Adrenal gland (tissue), 12 donors: Measurements from ENCODE around the gene FAM163B. TPM values are rescaled to one million over a fixed set of nuclear protein-coding genes. Genes with fewer than 3 reads are reported as not detected.

ENCODE experiments used
- DNase-seq, 7 donors: peaks; one replicate each; pipeline ENCODE4 v3.0.0-alpha.2; 2019 to 2020
- H3K27ac ChIP-seq, 5 donors: fragments of 200-600 bp; sonication (generic) in 4 of 5; 1 replicate in 3 of 5; 2 replicates in 2 of 5; pipeline versions ENCODE4 v1.5.1 to v1.8.0; 2016 to 2020; ENCODE audit warnings: mild to moderate bottlenecking in 1 of 5
- H3K27me3 ChIP-seq: fragments of 200-600 bp; 2 replicates; pipeline ENCODE4 v1.8.0; 2021
- H3K36me3 ChIP-seq, 2 donors: fragments of 200-600 bp; replicated peaks in 1 of 2; 1 replicate in 1 of 2; 2 replicates in 1 of 2; pipeline versions ENCODE4 v1.5.1 to v1.8.0; 2018 to 2022
- H3K4me1 ChIP-seq, 2 donors: fragments of 200-600 bp; replicated peaks in 1 of 2; 1 replicate in 1 of 2; 2 replicates in 1 of 2; pipeline versions ENCODE4 v1.5.1 to v1.8.0; 2018 to 2021
- H3K4me3 ChIP-seq, 4 donors: fragments of 200-600 bp; sonication (generic) in 3 of 4; one replicate each; pipeline ENCODE4 v1.5.1; 2016 to 2018
- H3K9me3 ChIP-seq, 3 donors: fragments of 200-600 bp; sonication (generic) in 1 of 3; replicated peaks in 1 of 3; 1 replicate in 2 of 3; 2 replicates in 1 of 3; pipeline versions ENCODE4 v1.5.1 to v1.8.0; 2016 to 2021
- CTCF ChIP-seq, 6 experiments: fragments of 450-650 bp in 4 of 6; fragments of 200-600 bp in 2 of 6; sonication (generic) in 1 of 6; IDR thresholded peaks; 1 replicate in 5 of 6; 2 replicates in 1 of 6; pipeline versions ENCODE4 v1.5.1 to v1.8.0; 2016 to 2021; ENCODE audit warnings: antibody characterized with exemption in 6 of 6, mild to moderate bottlenecking in 2 of 6, moderate library complexity in 1 of 6
- POLR2A ChIP-seq, 2 donors: fragments of 450-650 bp; IDR thresholded peaks; one replicate each; pipeline ENCODE4 v1.6.1; 2017; ENCODE audit warnings: antibody characterized with exemption in 2 of 2, mild to moderate bottlenecking in 2 of 2, moderate library complexity in 1 of 2
- WGBS, 4 donors: extraction: QIAGEN DNeasy Blood & Tissue Kit in 2 of 4; methylation state at CpG; one replicate each; pipeline versions ENCODE4 v1.1.5 to v1.1.7; 2013 to 2017; 5-methylcytosine and 5-hydroxymethylcytosine counted together
- intact Hi-C, 2 donors: fragments of 100-400 bp; cut with DNase I; formaldehyde crosslinking; loops; one replicate each; pipeline versions ENCODE4 v1.14.1 to v1.15.0; 2022 to 2023
- polyA plus RNA-seq, 3 donors: library from polyadenylated mRNA; stranded (reverse); fragments of 200-250 nt in 2 of 3; fragments of 350-450 nt in 1 of 3; fragmentation: Illumina TruSeq in 1 of 3; extraction: RNeasy Lipid Tissue Mini Kit (QIAGEN cat#74804) in 1 of 3; gene quantifications; one replicate each; pipeline ENCODE4 v1.2.3, GENCODE V29; 2013 to 2014
- total RNA-seq, 9 donors: library from RNA; depleted of rRNA in 4 of 9; stranded (reverse); fragments of >200 nt in 4 of 9; fragments of 120-200 nt in 1 of 9; fragmentation: NEBNext Ultra II Directional in 1 of 9; extraction: Animal tissue kit (Norgen Biotek cat#: 25700) in 1 of 9; gene quantifications; one replicate each; pipeline versions ENCODE4 v1.1.0 to v1.2.4, GENCODE V29; 2013 to 2023
- donor health status: healthy with polysubstance abuse.
- donor health status: Bipolar disorder and iron deficiency.
- donor health status: DM: yes; HTN: yes; CAD: no.
- donor health status: DM: no; HTN: no; CAD: no.
- donor health status: DM: no; HTN: no; CAD: no.
- donor health status: DM: yes; HTN: yes; CAD: no.

The FAM163B gene
- total and polyA plus RNA-seq, 12 donors: 0.72 to 14.3 (median 2.5) TPM

- no peaks in the 10 kb centered on the region for H3K9me3 ChIP-seq
- no peaks in the 10 kb centered on the region for H3K27me3 ChIP-seq
- H3K4me3 ChIP-seq: no peak overlapping the region
- H3K36me3 ChIP-seq: peaks cover 0 to 28% of the 10 kb centered on the region in 2 donors
- DNase-seq: no peak
- intact Hi-C loops: no loop called here
- TF ChIP-seq POLR2A (IDR thresholded peaks at IDR 0.05) (no peak), CTCF (IDR thresholded peaks at IDR 0.05) (no peak)
- peak overlapping the region in 2 of 5 donors; percentile 47 to 64 for H3K27ac ChIP-seq
- 82 to 94% (median 86%) methylated on average over 5 to 9 of the region's 9 CpGs for WGBS, 4 donors
- peaks cover 13 to 21% of the 10 kb centered on the region in 2 donors for H3K4me1 ChIP-seq
Measured at GRCh38 chr9:133557581-133557980, 51.6 kb downstream of the FAM163B start.

- Histone ChIP-seq H3K27me3 (no peaks in the 10 kb centered on the region), H3K27ac (peak overlapping the region in 1 of 5 donors; percentile 64), H3K4me1 (peaks cover 13 to 21% of the 10 kb centered on the region in 2 donors), H3K4me3 (no peak overlapping the region), H3K9me3 (no peaks in the 10 kb centered on the region), H3K36me3 (peaks cover 0 to 32% of the 10 kb centered on the region in 2 donors)
- no peak for DNase-seq
- intact Hi-C loops: no loop called here
- TF ChIP-seq CTCF (IDR thresholded peaks at IDR 0.05) (no peak), POLR2A (IDR thresholded peaks at IDR 0.05) (no peak)
- WGBS, 4 donors: 68 to 86% (median 84%) methylated on average over 3 to 5 of the region's 5 CpGs
Measured at GRCh38 chr9:133556354-133556753, 52.8 kb downstream of the FAM163B start.

- no peak overlapping the region for H3K27ac ChIP-seq
- 80 to 91% (median 88%) methylated on average over 8 of the region's 8 CpGs for WGBS, 4 donors
- no peaks in the 10 kb centered on the region for H3K27me3 ChIP-seq
- intact Hi-C loops: no loop called here
- TF ChIP-seq CTCF (IDR thresholded peaks at IDR 0.05): no peak
- no peak for TF ChIP-seq POLR2A (IDR thresholded peaks at IDR 0.05)
- H3K4me3 ChIP-seq: no peak overlapping the region
- H3K36me3 ChIP-seq: peaks cover 0 to 25% of the 10 kb centered on the region in 2 donors
- H3K9me3 ChIP-seq: no peaks in the 10 kb centered on the region
- no peak for DNase-seq
- peaks cover 13 to 21% of the 10 kb centered on the region in 2 donors for H3K4me1 ChIP-seq
Measured at GRCh38 chr9:133554729-133555128, 54.5 kb downstream of the FAM163B start.

- no peak for TF ChIP-seq POLR2A (IDR thresholded peaks at IDR 0.05)
- TF ChIP-seq CTCF (IDR thresholded peaks at IDR 0.05): no peak
- Histone ChIP-seq H3K36me3 (peaks cover 0 to 25% of the 10 kb centered on the region in 2 donors), H3K27me3 (no peaks in the 10 kb centered on the region), H3K27ac (no peak overlapping the region), H3K9me3 (no peaks in the 10 kb centered on the region), H3K4me1 (peaks cover 13 to 21% of the 10 kb centered on the region in 2 donors), H3K4me3 (no peak overlapping the region)
- WGBS, 4 donors: 82 to 92% (median 86%) methylated on average over 10 to 31 of the region's 31 CpGs
- intact Hi-C loops: no loop called here
- DNase-seq: no peak
Measured at GRCh38 chr9:133553973-133554713, 55.0 kb downstream of the FAM163B start.
